HepG2 (cell line): ENCODE data around the gene BLOC1S4. TPM values are rescaled to one million over a fixed set of nuclear protein-coding genes. Genes with fewer than 3 reads are reported as not detected.

ENCODE experiments used
- ATF5 ChIP-seq: sonication (generic); formaldehyde crosslinking; IDR thresholded peaks from 2 replicates; pipeline ENCODE4 v1.4.0; 2020; ENCODE audit warnings: mild to moderate bottlenecking, low read depth, missing genetic modification reagents
- HNRNPH1 ChIP-seq: fragments of 200-400 bp; formaldehyde crosslinking; optimal IDR thresholded peaks from 2 replicates; pipeline ENCODE3; 2017; ENCODE audit warnings: mild to moderate bottlenecking, low read depth, low read length
- KAT8 ChIP-seq: IDR thresholded peaks from 2 replicates; pipeline ENCODE4 v1.6.1; 2016; ENCODE audit warnings: missing genetic modification reagents, missing compliant biosample characterization
- MATR3 ChIP-seq: sonication (generic); formaldehyde crosslinking; IDR thresholded peaks from 2 replicates; pipeline ENCODE4 v1.4.0; 2020; ENCODE audit warnings: missing genetic modification reagents
- MIER2 ChIP-seq: IDR thresholded peaks from 2 replicates; pipeline ENCODE4 v1.6.1; 2016; ENCODE audit warnings: missing biosample characterization, missing genetic modification reagents
- PHF5A ChIP-seq: IDR thresholded peaks from one replicate; pipeline ENCODE4 v1.6.1; 2018; ENCODE audit warnings: low read depth, missing genetic modification reagents; ENCODE audit not compliant: unreplicated experiment
- PRDM15 ChIP-seq: sonication (generic); formaldehyde crosslinking; IDR thresholded peaks from 2 replicates; pipeline ENCODE4 v1.4.0; 2020; ENCODE audit warnings: missing genetic modification reagents
- REPIN1 ChIP-seq: sonication (generic); formaldehyde crosslinking; IDR thresholded peaks from 2 replicates; pipeline ENCODE4 v1.8.0; 2022; ENCODE audit warnings: missing genetic modification reagents, low read depth, mild to moderate bottlenecking, borderline replicate concordance
- ZNF124 ChIP-seq: sonication (generic); formaldehyde crosslinking; IDR thresholded peaks from 2 replicates; pipeline ENCODE4 v1.4.0; 2020; ENCODE audit warnings: missing genetic modification reagents
- ZNF18 ChIP-seq: sonication (generic); formaldehyde crosslinking; IDR thresholded peaks from 2 replicates; pipeline ENCODE4 v1.8.0; 2022; ENCODE audit warnings: mild to moderate bottlenecking, missing genetic modification reagents; ENCODE audit not compliant: insufficient replicate concordance
- ZNF276 ChIP-seq: sonication (generic); formaldehyde crosslinking; IDR thresholded peaks from 2 replicates; pipeline ENCODE4 v1.4.0; 2020; ENCODE audit warnings: mild to moderate bottlenecking, low read depth, missing genetic modification reagents
- ZNF646 ChIP-seq: sonication (generic); formaldehyde crosslinking; IDR thresholded peaks from 2 replicates; pipeline ENCODE4 v1.9.0; 2021; ENCODE audit warnings: mild to moderate bottlenecking, missing genetic modification reagents
- polyA plus RNA-seq, 8 experiments: library from polyadenylated mRNA; depleted of rRNA in 3 of 8; stranded (reverse) in 7 of 8; unstranded in 1 of 8; fragments of >200 nt; fragmentation: Illumina TruSeq in 4 of 8; extraction: Trizol in 4 of 8; gene quantifications; 2 replicates each; pipeline versions ENCODE4 v1.2.1 to v1.2.3, GENCODE V29; 2011 to 2016; ENCODE audit warnings: low read depth in 4 of 8, missing spikeins in 1 of 8, mixed read lengths in 1 of 8; ENCODE audit not compliant: insufficient read depth in 1 of 8
- total RNA-seq, 5 experiments: library from RNA; depleted of rRNA; stranded (reverse); fragments of >200 nt; fragmentation: Illumina TruSeq; extraction: Trizol; gene quantifications; 2 replicates each; pipeline ENCODE4 v1.2.3, GENCODE V29; 2016; ENCODE audit warnings: low read depth in 1 of 5

The BLOC1S4 gene
- total and polyA plus RNA-seq, 2 of the 13 experiments (the other 11 are each of a cell fraction or from before 2014, with no cell fraction given) = 15.5 to 20.9 TPM

- peak; percentile 43; the same call in 1 of the 2 replicates for TF ChIP-seq ZNF124 (CRISPR knock-in tag)
- peak; percentile 84; the same call in 1 of the 2 replicates for TF ChIP-seq REPIN1
- peak; percentile 81 for TF ChIP-seq KAT8 (CRISPR knock-in tag)
- TF ChIP-seq ATF5 (CRISPR knock-in tag) = peak; percentile 69; the same call in 1 of the 2 replicates
- no peak for TF ChIP-seq MATR3
- no peak for TF ChIP-seq ZNF646
- peak; percentile 71 for TF ChIP-seq ZNF18 (CRISPR knock-in tag)
- no peak for TF ChIP-seq ZNF276
- TF ChIP-seq HNRNPH1 = no peak
- TF ChIP-seq MIER2 (CRISPR knock-in tag) = peak; percentile 30; the same call in 1 of the 2 replicates
- TF ChIP-seq PRDM15 (CRISPR knock-in tag) = no peak
- peak; percentile 85 for TF ChIP-seq PHF5A (CRISPR knock-in tag)
Measured at GRCh38 chr4:6673660-6674499, 42.1 kb upstream of the BLOC1S4 start (continued).
